ENCODE results near the gene CBY3. TPM values are rescaled to one million over a fixed set of nuclear protein-coding genes. Genes with fewer than 3 reads are reported as not detected.
A peak's percentile ranks its signal among the peaks of the same experiment; 100 is the strongest.
"Not testable (repeated sequence)": the region's sequence is repeated elsewhere in the genome, so short reads cannot be mapped to it uniquely, and the experiment has no call there.

CBY3 gene
- total and polyA plus RNA-seq, 4 donors = 0.10 to 0.22 TPM; not detected in 2

- not testable (repeated sequence) for H3K27ac ChIP-seq (ENCODE audit: low read depth in 1 of 2, low read length in 1 of 2); H3K9me3 ChIP-seq (ENCODE audit: control insufficient read depth in 4 of 4, insufficient read depth in 3 of 4, low read length in 3 of 4); H3K36me3 ChIP-seq (ENCODE audit: control insufficient read depth in 4 of 4, insufficient read depth in 4 of 4, low read length in 4 of 4); H3K9ac ChIP-seq (ENCODE audit: insufficient read depth in 1 of 2, low read length in 2 of 2); H3K27me3 ChIP-seq (ENCODE audit: control insufficient read depth in 3 of 3, insufficient read depth in 3 of 3, low read length in 2 of 3); H3K4me3 ChIP-seq; H3K4me1 ChIP-seq (ENCODE audit: control insufficient read depth in 5 of 5, insufficient read depth in 5 of 5, low read length in 5 of 5); DNase-seq
- WGBS, 2 donors = 19 to 100% methylated on average over 2 to 6 of the region's 50 CpGs
- ATAC-seq (ENCODE audit: insufficient read depth, low FRiP score) = peak; percentile 97
These were observed 23.3 kb downstream of the CBY3 start for GRCh38 chr5:179657302-179658178.

DNA sequence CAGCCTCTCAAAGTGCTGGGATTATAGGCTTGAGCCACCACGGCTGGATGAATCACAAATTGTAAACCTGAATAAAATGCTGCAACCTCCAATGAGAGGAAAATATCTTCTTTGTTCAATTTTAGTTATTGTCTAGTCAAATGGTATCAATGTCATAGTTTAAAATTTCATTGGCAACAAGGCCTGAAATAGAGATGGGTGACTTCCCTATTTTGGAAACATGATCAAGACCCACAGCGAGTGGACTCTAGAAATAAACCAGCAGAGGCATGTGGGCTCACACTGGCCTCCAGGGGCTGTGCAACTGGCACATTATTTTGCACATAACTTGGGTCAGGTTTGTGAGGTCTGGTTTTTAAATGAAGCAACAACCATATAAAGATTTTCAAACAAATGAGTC, 27.7 kb downstream of the CBY3 start:
- not testable (repeated sequence) for DNase-seq; H3K4me1 ChIP-seq (ENCODE audit: control insufficient read depth in 5 of 5, insufficient read depth in 5 of 5, low read length in 5 of 5); H3K27me3 ChIP-seq (ENCODE audit: control insufficient read depth in 3 of 3, insufficient read depth in 3 of 3, low read length in 2 of 3); ATAC-seq (ENCODE audit: insufficient read depth, low FRiP score); H3K36me3 ChIP-seq (ENCODE audit: control insufficient read depth in 4 of 4, insufficient read depth in 4 of 4, low read length in 4 of 4); H3K9ac ChIP-seq (ENCODE audit: insufficient read depth in 1 of 2, low read length in 2 of 2); H3K4me3 ChIP-seq; H3K9me3 ChIP-seq (ENCODE audit: control insufficient read depth in 4 of 4, insufficient read depth in 3 of 4, low read length in 3 of 4); H3K27ac ChIP-seq (ENCODE audit: low read depth in 1 of 2, low read length in 1 of 2)
- WGBS, 2 donors = 65 to 73% methylated on average over 2 of the region's 2 CpGs

GRCh38 chr5:179650245-179650644, 30.6 kb downstream of the CBY3 start:
- H3K9me3 ChIP-seq (ENCODE audit: control insufficient read depth in 4 of 4, insufficient read depth in 3 of 4, low read length in 3 of 4); H3K36me3 ChIP-seq (ENCODE audit: control insufficient read depth in 4 of 4, insufficient read depth in 4 of 4, low read length in 4 of 4); H3K9ac ChIP-seq (ENCODE audit: insufficient read depth in 1 of 2, low read length in 2 of 2); H3K4me1 ChIP-seq (ENCODE audit: control insufficient read depth in 5 of 5, insufficient read depth in 5 of 5, low read length in 5 of 5); DNase-seq; H3K27ac ChIP-seq (ENCODE audit: low read depth in 1 of 2, low read length in 1 of 2); H3K27me3 ChIP-seq (ENCODE audit: control insufficient read depth in 3 of 3, insufficient read depth in 3 of 3, low read length in 2 of 3); ATAC-seq (ENCODE audit: insufficient read depth, low FRiP score); H3K4me3 ChIP-seq: not testable (repeated sequence)
- 86 to 94% methylated on average over 8 to 15 of the region's 26 CpGs for WGBS, 2 donors

- not testable (repeated sequence) for H3K36me3 ChIP-seq (ENCODE audit: control insufficient read depth in 4 of 4, insufficient read depth in 4 of 4, low read length in 4 of 4); H3K27ac ChIP-seq (ENCODE audit: low read depth in 1 of 2, low read length in 1 of 2); H3K9ac ChIP-seq (ENCODE audit: insufficient read depth in 1 of 2, low read length in 2 of 2); H3K9me3 ChIP-seq (ENCODE audit: control insufficient read depth in 4 of 4, insufficient read depth in 3 of 4, low read length in 3 of 4); DNase-seq; H3K27me3 ChIP-seq (ENCODE audit: control insufficient read depth in 3 of 3, insufficient read depth in 3 of 3, low read length in 2 of 3); H3K4me3 ChIP-seq; H3K4me1 ChIP-seq (ENCODE audit: control insufficient read depth in 5 of 5, insufficient read depth in 5 of 5, low read length in 5 of 5); ATAC-seq (ENCODE audit: insufficient read depth, low FRiP score)
- WGBS, 2 donors = 78 to 87% methylated on average over 8 to 10 of the region's 10 CpGs
These were observed 31.6 kb downstream of the CBY3 start for GRCh38 chr5:179649166-179649703.

DNA sequence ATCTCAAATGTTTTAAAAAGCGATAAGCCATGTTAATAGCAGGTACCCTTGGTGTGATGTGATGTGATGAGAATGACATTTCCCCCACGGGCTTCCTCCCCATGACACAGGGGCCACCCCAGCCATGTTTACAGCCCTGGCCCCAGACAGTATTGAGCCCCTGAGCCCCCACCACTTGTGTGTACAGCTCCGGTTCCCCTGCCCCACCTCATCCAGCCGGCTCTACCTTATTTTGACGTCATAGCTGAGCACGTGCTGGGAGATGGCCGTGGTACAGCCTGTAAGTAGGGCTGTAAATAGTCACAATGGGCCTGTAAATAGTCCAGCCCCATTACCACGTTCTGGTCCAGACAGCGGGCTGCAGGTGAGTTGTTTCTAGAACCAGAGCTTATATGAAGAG, 32.4 kb downstream of the CBY3 start:
- no peak overlapping the region for H3K27ac ChIP-seq (ENCODE audit: low read depth in 1 of 2, low read length in 1 of 2)
- TF ChIP-seq, protein P1, sequence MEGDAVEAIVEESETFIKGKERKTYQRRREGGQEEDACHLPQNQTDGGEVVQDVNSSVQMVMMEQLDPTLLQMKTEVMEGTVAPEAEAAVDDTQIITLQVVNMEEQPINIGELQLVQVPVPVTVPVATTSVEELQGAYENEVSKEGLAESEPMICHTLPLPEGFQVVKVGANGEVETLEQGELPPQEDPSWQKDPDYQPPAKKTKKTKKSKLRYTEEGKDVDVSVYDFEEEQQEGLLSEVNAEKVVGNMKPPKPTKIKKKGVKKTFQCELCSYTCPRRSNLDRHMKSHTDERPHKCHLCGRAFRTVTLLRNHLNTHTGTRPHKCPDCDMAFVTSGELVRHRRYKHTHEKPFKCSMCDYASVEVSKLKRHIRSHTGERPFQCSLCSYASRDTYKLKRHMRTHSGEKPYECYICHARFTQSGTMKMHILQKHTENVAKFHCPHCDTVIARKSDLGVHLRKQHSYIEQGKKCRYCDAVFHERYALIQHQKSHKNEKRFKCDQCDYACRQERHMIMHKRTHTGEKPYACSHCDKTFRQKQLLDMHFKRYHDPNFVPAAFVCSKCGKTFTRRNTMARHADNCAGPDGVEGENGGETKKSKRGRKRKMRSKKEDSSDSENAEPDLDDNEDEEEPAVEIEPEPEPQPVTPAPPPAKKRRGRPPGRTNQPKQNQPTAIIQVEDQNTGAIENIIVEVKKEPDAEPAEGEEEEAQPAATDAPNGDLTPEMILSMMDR (IDR thresholded peaks at IDR 0.05; ENCODE audit: control extremely low read depth, extremely low read depth) = no peak
- no peaks in the 10 kb centered on the region for H3K4me1 ChIP-seq (ENCODE audit: control insufficient read depth in 5 of 5, insufficient read depth in 5 of 5, low read length in 5 of 5)
- no peaks in the 10 kb centered on the region for H3K36me3 ChIP-seq (ENCODE audit: control insufficient read depth in 4 of 4, insufficient read depth in 4 of 4, low read length in 4 of 4)
- no peaks in the 10 kb centered on the region for H3K27me3 ChIP-seq (ENCODE audit: control insufficient read depth in 3 of 3, insufficient read depth in 3 of 3, low read length in 2 of 3)
- H3K4me3 ChIP-seq = no peak overlapping the region
- WGBS, 2 donors = 75 to 88% methylated on average over 9 of the region's 9 CpGs
- no peak overlapping the region for H3K9ac ChIP-seq (ENCODE audit: insufficient read depth in 1 of 2, low read length in 2 of 2)
- ATAC-seq (ENCODE audit: insufficient read depth, low FRiP score) = no peak
- no peak for DNase-seq
- no peaks in the 10 kb centered on the region for H3K9me3 ChIP-seq (ENCODE audit: control insufficient read depth in 4 of 4, insufficient read depth in 3 of 4, low read length in 3 of 4)

GRCh38 chr5:179644766-179645165, 36.1 kb downstream of the CBY3 start:
- DNase-seq; H3K4me1 ChIP-seq (ENCODE audit: control insufficient read depth in 5 of 5, insufficient read depth in 5 of 5, low read length in 5 of 5); H3K9me3 ChIP-seq (ENCODE audit: control insufficient read depth in 4 of 4, insufficient read depth in 3 of 4, low read length in 3 of 4); H3K36me3 ChIP-seq (ENCODE audit: control insufficient read depth in 4 of 4, insufficient read depth in 4 of 4, low read length in 4 of 4); H3K27ac ChIP-seq (ENCODE audit: low read depth in 1 of 2, low read length in 1 of 2); ATAC-seq (ENCODE audit: insufficient read depth, low FRiP score); H3K4me3 ChIP-seq; H3K9ac ChIP-seq (ENCODE audit: insufficient read depth in 1 of 2, low read length in 2 of 2); H3K27me3 ChIP-seq (ENCODE audit: control insufficient read depth in 3 of 3, insufficient read depth in 3 of 3, low read length in 2 of 3): not testable (repeated sequence)
- 87% methylated on average over 4 of the region's 5 CpGs for WGBS, 2 donors

DNA sequence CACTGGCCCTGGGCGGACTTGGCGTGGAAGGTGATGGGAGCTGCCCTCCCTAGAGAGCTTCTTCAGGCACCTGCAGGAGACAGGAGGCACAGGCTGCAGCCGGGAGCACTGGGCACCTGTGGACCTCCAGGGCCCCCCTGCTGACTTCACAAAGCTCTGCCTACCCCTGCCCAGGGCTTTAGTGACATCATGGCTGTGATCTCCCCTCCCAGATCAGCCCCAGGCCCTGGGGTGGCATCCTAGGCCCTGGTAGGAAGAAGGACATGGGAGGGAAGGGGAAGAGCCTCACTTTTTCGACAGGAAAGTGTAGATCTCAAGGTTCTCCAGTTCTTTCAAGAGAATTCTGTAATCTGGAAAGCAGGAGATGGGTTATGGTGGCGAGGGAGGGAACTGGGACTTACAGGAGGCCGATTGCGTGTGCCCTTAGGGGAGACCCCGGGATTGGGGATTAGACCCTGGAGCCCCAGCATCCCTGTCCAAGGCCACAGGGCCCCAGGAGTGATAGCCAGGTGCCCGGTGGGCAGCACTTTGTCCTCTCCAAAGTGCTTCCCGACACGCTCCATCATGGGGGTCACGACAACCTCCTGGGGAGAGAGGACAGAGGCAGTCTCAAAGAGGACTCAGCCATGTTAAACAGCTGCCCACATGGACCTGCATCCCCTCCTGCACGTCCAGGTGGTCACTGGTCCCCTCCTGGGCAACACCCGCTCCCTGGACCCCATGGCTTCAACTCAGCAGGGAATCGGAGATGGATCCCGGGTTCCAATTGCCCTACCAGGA, 37.5 kb downstream of the CBY3 start:
- not testable (repeated sequence) for H3K9me3 ChIP-seq (ENCODE audit: control insufficient read depth in 4 of 4, insufficient read depth in 3 of 4, low read length in 3 of 4); H3K27me3 ChIP-seq (ENCODE audit: control insufficient read depth in 3 of 3, insufficient read depth in 3 of 3, low read length in 2 of 3); H3K4me3 ChIP-seq; H3K36me3 ChIP-seq (ENCODE audit: control insufficient read depth in 4 of 4, insufficient read depth in 4 of 4, low read length in 4 of 4); H3K4me1 ChIP-seq (ENCODE audit: control insufficient read depth in 5 of 5, insufficient read depth in 5 of 5, low read length in 5 of 5); DNase-seq; H3K27ac ChIP-seq (ENCODE audit: low read depth in 1 of 2, low read length in 1 of 2); ATAC-seq (ENCODE audit: insufficient read depth, low FRiP score); H3K9ac ChIP-seq (ENCODE audit: insufficient read depth in 1 of 2, low read length in 2 of 2)
- 87 to 89% methylated on average over 14 to 16 of the region's 16 CpGs for whole genome bisulfite sequencing, 2 donors
